ENCODE measurements around the gene EFR3B. TPM values are rescaled to one million over a fixed set of nuclear protein-coding genes. Genes with fewer than 3 reads are reported as not detected.

The EFR3B gene
- total RNA-seq, 2 donors from 2014 or later, result 11.0 to 11.8 TPM

DNA sequence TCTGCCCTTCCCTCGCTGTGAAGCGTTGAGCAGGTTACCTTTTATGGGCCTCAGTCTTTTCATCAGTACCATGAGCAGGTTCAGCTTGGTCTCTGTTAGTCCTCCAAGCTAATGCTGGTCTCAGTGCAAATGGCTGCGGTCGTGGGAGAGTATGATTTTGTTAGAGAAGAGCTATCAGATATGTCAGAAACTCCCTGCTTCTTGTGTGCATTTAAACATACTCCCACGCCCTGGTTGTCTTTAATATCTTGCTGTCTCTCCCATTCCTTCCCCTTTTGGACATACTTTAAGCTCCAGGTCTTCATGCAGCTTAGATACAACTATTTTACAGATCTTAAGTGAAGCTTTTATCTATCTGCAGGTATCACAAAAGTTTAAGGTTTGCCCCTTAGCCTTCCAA, 62.9 kb downstream of the EFR3B start:
- Histone ChIP-seq H3K4me1 (ENCODE audit: control insufficient read depth, insufficient read depth, low read length) (peaks cover 5% of the 10 kb centered on the region), H3K36me3 (ENCODE audit: control insufficient read depth, insufficient read depth, low read length) (no peaks in the 10 kb centered on the region), H3K9ac (ENCODE audit: extremely low read depth, low read length, poor library complexity, severe bottlenecking) (no peak overlapping the region), H3K27me3 (ENCODE audit: control insufficient read depth, insufficient read depth, low read length, poor library complexity, severe bottlenecking) (no peaks in the 10 kb centered on the region), H3K4me3 (ENCODE audit: low read length) (no peak overlapping the region), H3K27ac (ENCODE audit: low read depth, low read length) (no peak overlapping the region), H3K9me3 (ENCODE audit: control insufficient read depth, low read length) (no peaks in the 10 kb centered on the region)
- TF ChIP-seq, protein P1, sequence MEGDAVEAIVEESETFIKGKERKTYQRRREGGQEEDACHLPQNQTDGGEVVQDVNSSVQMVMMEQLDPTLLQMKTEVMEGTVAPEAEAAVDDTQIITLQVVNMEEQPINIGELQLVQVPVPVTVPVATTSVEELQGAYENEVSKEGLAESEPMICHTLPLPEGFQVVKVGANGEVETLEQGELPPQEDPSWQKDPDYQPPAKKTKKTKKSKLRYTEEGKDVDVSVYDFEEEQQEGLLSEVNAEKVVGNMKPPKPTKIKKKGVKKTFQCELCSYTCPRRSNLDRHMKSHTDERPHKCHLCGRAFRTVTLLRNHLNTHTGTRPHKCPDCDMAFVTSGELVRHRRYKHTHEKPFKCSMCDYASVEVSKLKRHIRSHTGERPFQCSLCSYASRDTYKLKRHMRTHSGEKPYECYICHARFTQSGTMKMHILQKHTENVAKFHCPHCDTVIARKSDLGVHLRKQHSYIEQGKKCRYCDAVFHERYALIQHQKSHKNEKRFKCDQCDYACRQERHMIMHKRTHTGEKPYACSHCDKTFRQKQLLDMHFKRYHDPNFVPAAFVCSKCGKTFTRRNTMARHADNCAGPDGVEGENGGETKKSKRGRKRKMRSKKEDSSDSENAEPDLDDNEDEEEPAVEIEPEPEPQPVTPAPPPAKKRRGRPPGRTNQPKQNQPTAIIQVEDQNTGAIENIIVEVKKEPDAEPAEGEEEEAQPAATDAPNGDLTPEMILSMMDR (conservative IDR thresholded peaks at IDR 0.05), result no peak
- WGBS, 2 experiments (ENCODE audit: insufficient coverage in 1 of 2, insufficient read length in 1 of 2), result 91 to 98% methylated on average over 5 of the region's 5 CpGs
- H3K27ac Mint-ChIP-seq, result no peak overlapping the region
- peaks cover 8% of the 10 kb centered on the region for H3K4me1 Mint-ChIP-seq
- H3K9me3 Mint-ChIP-seq, result no peaks in the 10 kb centered on the region
- no peak for DNase-seq
- H3K27me3 Mint-ChIP-seq (ENCODE audit: insufficient read depth), result no peaks in the 10 kb centered on the region
- H3K36me3 Mint-ChIP-seq (ENCODE audit: low read depth), result peaks cover 5% of the 10 kb centered on the region
- no peak overlapping the region for H3K4me3 Mint-ChIP-seq

DNA sequence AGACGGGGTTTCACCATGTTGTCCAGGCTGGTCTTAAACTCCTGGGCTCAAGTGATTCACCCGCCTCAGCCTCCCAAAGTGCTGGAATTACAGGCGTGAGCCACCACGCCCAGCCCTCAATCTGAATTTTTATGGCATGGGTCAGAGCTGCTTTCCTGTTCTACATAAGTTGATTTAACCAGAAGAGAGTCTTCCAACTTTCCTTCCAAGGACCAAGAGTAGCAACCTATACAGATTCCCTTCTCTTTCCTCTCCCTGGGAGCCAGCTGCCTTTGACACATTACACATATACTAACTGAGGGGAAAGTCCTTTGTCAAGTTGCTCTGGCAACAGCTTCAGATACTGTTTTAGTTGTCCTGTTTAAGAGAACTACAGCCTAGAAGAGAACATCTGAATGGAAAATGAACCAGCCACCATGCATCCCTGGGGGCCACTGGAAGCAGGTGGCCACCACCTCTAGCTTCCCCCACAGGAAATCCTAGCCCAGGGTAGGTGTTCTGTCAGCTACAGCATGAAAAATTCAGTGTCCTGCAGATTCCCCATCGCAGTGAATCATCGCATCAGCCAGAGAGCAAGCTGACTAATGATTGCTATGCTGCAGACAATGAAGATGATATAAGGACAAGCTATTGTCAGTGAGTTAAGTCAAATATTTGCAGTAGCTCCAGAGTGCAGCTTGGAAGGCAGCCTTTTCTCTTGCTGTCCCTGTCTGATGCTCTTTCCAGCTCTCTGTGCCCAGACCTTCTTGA, 63.6 kb downstream of the EFR3B start:
- Mint-ChIP-seq H3K9me3 (no peaks in the 10 kb centered on the region), H3K4me3 (no peak overlapping the region), H3K27me3 (ENCODE audit: insufficient read depth) (no peaks in the 10 kb centered on the region), H3K4me1 (peaks cover 8% of the 10 kb centered on the region), H3K36me3 (ENCODE audit: low read depth) (peaks cover 5% of the 10 kb centered on the region), H3K27ac (no peak overlapping the region)
- Histone ChIP-seq H3K27ac (ENCODE audit: low read depth, low read length) (peak overlapping the region; percentile 39), H3K9me3 (ENCODE audit: control insufficient read depth, low read length) (no peaks in the 10 kb centered on the region), H3K27me3 (ENCODE audit: control insufficient read depth, insufficient read depth, low read length, poor library complexity, severe bottlenecking) (no peaks in the 10 kb centered on the region), H3K36me3 (ENCODE audit: control insufficient read depth, insufficient read depth, low read length) (no peaks in the 10 kb centered on the region), H3K4me1 (ENCODE audit: control insufficient read depth, insufficient read depth, low read length) (peaks cover 5% of the 10 kb centered on the region), H3K4me3 (ENCODE audit: low read length) (no peak overlapping the region), H3K9ac (ENCODE audit: extremely low read depth, low read length, poor library complexity, severe bottlenecking) (no peak overlapping the region)
- WGBS, 2 experiments (ENCODE audit: insufficient coverage in 1 of 2, insufficient read length in 1 of 2), result 74 to 82% methylated on average over 6 of the region's 6 CpGs
- TF ChIP-seq, protein P1 (conservative IDR thresholded peaks at IDR 0.05), result no peak
- peak; percentile 57 for DNase-seq

DNA sequence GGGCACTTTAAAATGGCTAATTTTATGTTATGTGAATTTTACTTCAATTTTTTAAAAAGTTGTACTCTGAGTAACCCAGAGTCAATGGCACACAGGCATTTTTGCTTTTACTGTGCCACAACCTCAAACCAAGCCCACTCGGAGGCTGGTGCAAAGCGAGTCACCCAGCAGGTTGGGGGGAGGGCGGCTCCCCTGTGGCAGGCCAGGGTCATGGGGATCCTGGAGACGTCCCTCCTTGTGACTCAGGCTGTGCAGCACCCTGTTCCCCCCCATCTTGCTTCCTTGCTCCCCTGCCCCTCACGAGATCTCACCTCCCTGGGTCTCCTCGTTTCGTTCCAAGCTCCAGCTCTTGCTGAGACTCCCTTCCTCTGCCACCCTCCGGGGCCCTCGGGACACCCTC, 67.9 kb downstream of the EFR3B start:
- Histone ChIP-seq H3K4me3 (ENCODE audit: low read length) (no peak overlapping the region), H3K4me1 (ENCODE audit: control insufficient read depth, insufficient read depth, low read length) (peaks cover 9% of the 10 kb centered on the region), H3K27me3 (ENCODE audit: control insufficient read depth, insufficient read depth, low read length, poor library complexity, severe bottlenecking) (no peaks in the 10 kb centered on the region), H3K36me3 (ENCODE audit: control insufficient read depth, insufficient read depth, low read length) (no peaks in the 10 kb centered on the region), H3K9ac (ENCODE audit: extremely low read depth, low read length, poor library complexity, severe bottlenecking) (no peak overlapping the region), H3K27ac (ENCODE audit: low read depth, low read length) (no peak overlapping the region), H3K9me3 (ENCODE audit: control insufficient read depth, low read length) (no peaks in the 10 kb centered on the region)
- Mint-ChIP-seq H3K27me3 (ENCODE audit: insufficient read depth) (no peaks in the 10 kb centered on the region), H3K27ac (no peak overlapping the region), H3K4me3 (no peak overlapping the region), H3K4me1 (peaks cover 21% of the 10 kb centered on the region), H3K9me3 (no peaks in the 10 kb centered on the region), H3K36me3 (ENCODE audit: low read depth) (peaks cover 2% of the 10 kb centered on the region)
- DNase-seq, result no peak
- 85 to 94% methylated on average over 3 to 9 of the region's 9 CpGs for WGBS, 2 experiments (ENCODE audit: insufficient coverage in 1 of 2, insufficient read length in 1 of 2)
- TF ChIP-seq, protein P1 (conservative IDR thresholded peaks at IDR 0.05), result no peak

Data from endodermal cell (in vitro differentiated cells).